SK-N-SH (cell line): Measurements from ENCODE around the gene LONRF3. TPM values are rescaled to one million over a fixed set of nuclear protein-coding genes. Genes with fewer than 3 reads are reported as not detected.

Experiments used
- CTCF ChIA-PET: fragments of 300-600, 350-600 bp; formaldehyde crosslinking; extraction: SDS; loops from one replicate; lab custom pipeline; 2021; lab: Yijun Ruan, JAX
- POLR2A ChIA-PET: fragments of 350-600 bp; sonication (Branson Sonifier 250); formaldehyde crosslinking; extraction: SDS; loops from one replicate; lab custom pipeline; 2020; ENCODE audit warnings: antibody characterized with exemption, inconsistent platforms; lab: Yijun Ruan, JAX
- DNase-seq: peaks from one replicate; pipeline ENCODE4 v3.0.0; 2012
- H2AFZ ChIP-seq: fragments of 200-600 bp; sonication (generic); 2 replicates; pipeline ENCODE4 v1.8.1; 2016; ENCODE audit warnings: antibody characterized with exemption, mild to moderate bottlenecking, low read depth
- H3F3A ChIP-seq: fragments of 200-600 bp; sonication (generic); replicated peaks from 2 replicates; pipeline ENCODE3; 2016; ENCODE audit warnings: antibody characterized with exemption, mild to moderate bottlenecking; ENCODE audit not compliant: insufficient read depth
- H3K27ac ChIP-seq, 2 experiments: fragments of 200-500 bp in 1 of 2; fragments of 200-600 bp in 1 of 2; sonication (Bioruptor generic) in 1 of 2; sonication (generic), shearing (Covaris generic) in 1 of 2; 2 replicates each; pipeline versions ENCODE4 v1.5.1 to v1.6.1; 2014 to 2016; ENCODE audit warnings: low read depth in 2 of 2, inconsistent platforms in 1 of 2, low read length in 1 of 2, mild to moderate bottlenecking in 1 of 2, mixed read lengths in 1 of 2
- H3K27me3 ChIP-seq: fragments of 200-600 bp; sonication (generic), shearing (Covaris generic); 2 replicates; pipeline ENCODE4 v1.6.1; 2016; ENCODE audit warnings: mixed run types; ENCODE audit not compliant: insufficient read depth
- H3K36me3 ChIP-seq, 2 experiments: fragments of 200-500 bp in 1 of 2; fragments of 200-600 bp in 1 of 2; sonication (Bioruptor generic) in 1 of 2; sonication (generic) in 1 of 2; replicated peaks in 1 of 2; 2 replicates each; pipeline versions ENCODE3 to v1.5.1; 2014 to 2016; ENCODE audit warnings: low read length in 1 of 2, mild to moderate bottlenecking in 1 of 2; ENCODE audit not compliant: insufficient read depth in 2 of 2, control insufficient read depth in 1 of 2
- H3K4me1 ChIP-seq, 2 experiments: fragments of 200-500 bp in 1 of 2; fragments of 200-600 bp in 1 of 2; sonication (Bioruptor generic) in 1 of 2; sonication (generic), shearing (Covaris generic) in 1 of 2; 2 replicates each; pipeline versions ENCODE4 v1.5.1 to v1.6.1; 2014 to 2016; ENCODE audit warnings: low read depth in 1 of 2, low read length in 1 of 2, mixed run types in 1 of 2; ENCODE audit not compliant: insufficient read depth in 2 of 2, control insufficient read depth in 1 of 2
- H3K4me2 ChIP-seq: fragments of 200-600 bp; sonication (generic), shearing (Covaris generic); 2 replicates; pipeline ENCODE4 v1.6.1; 2017; ENCODE audit warnings: mixed run types
- H3K4me3 ChIP-seq, 2 experiments: fragments of 200-500 bp in 1 of 2; fragments of 200-600 bp in 1 of 2; sonication (Bioruptor generic) in 1 of 2; sonication (generic), shearing (Covaris generic) in 1 of 2; 2 replicates each; pipeline versions ENCODE4 v1.5.1 to v1.8.1; 2014 to 2016; ENCODE audit warnings: low read depth in 2 of 2, inconsistent platforms in 1 of 2, low read length in 1 of 2, mild to moderate bottlenecking in 1 of 2, mixed read lengths in 1 of 2, moderate library complexity in 1 of 2
- H3K79me2 ChIP-seq: fragments of 200-600 bp; sonication (generic); 2 replicates; pipeline ENCODE4 v1.8.1; 2017; ENCODE audit warnings: mild to moderate bottlenecking; ENCODE audit not compliant: insufficient read depth
- H3K9ac ChIP-seq: fragments of 200-600 bp; sonication (generic); 2 replicates; pipeline ENCODE4 v1.6.1; 2017; ENCODE audit warnings: mixed run types
- H3K9me2 ChIP-seq: fragments of 200-600 bp; sonication (generic); 2 replicates; pipeline ENCODE4 v1.6.1; 2017; ENCODE audit warnings: mixed run types
- H3K9me3 ChIP-seq: fragments of 200-600 bp; sonication (generic); 2 replicates; pipeline ENCODE4 v1.6.1; 2017; ENCODE audit warnings: mixed run types, mild to moderate bottlenecking, moderate library complexity
- H4K20me1 ChIP-seq: fragments of 200-600 bp; sonication (generic); 2 replicates; pipeline ENCODE4 v1.6.1; 2017; ENCODE audit warnings: mild to moderate bottlenecking, mixed run types; ENCODE audit not compliant: insufficient read depth
- CHD2 ChIP-seq: fragments of 150-350 bp; IDR thresholded peaks from 2 replicates; pipeline ENCODE4 v1.6.1; 2018; ENCODE audit warnings: low read length; ENCODE audit not compliant: partially characterized antibody
- ELF1 ChIP-seq: IDR thresholded peaks from 2 replicates; pipeline ENCODE4 v1.4.0; 2012
- EP300 ChIP-seq, 2 experiments: IDR thresholded peaks; 2 replicates each; pipeline versions ENCODE4 v1.4.0 to v1.6.1; 2012; ENCODE audit warnings: borderline replicate concordance in 1 of 2, low read depth in 1 of 2, low read length in 1 of 2
- EZH2phosphoT487 ChIP-seq: fragments of 200-600 bp; sonication (generic); IDR thresholded peaks from 2 replicates; pipeline ENCODE4 v1.6.1; 2017; ENCODE audit warnings: low read depth, mixed run types, mild to moderate bottlenecking, antibody characterized with exemption, moderate library complexity, borderline replicate concordance
- FOXM1 ChIP-seq: IDR thresholded peaks from 2 replicates; pipeline ENCODE4 v1.4.0; 2012; ENCODE audit warnings: low read depth, mild to moderate bottlenecking
- GABPA ChIP-seq: IDR thresholded peaks from 2 replicates; pipeline ENCODE4 v1.4.0; 2012; ENCODE audit warnings: low read depth, mild to moderate bottlenecking
- GATA2 ChIP-seq: sonication (generic); formaldehyde crosslinking; IDR thresholded peaks from 2 replicates; pipeline ENCODE4 v1.5.0; 2020; ENCODE audit warnings: mild to moderate bottlenecking, missing genetic modification reagents
- MEF2A ChIP-seq: IDR thresholded peaks from 2 replicates; pipeline ENCODE4 v1.4.0; 2012; ENCODE audit warnings: low read depth, borderline replicate concordance
- NRF1 ChIP-seq: IDR thresholded peaks from 2 replicates; pipeline ENCODE4 v1.6.1; 2012; ENCODE audit warnings: low read depth, mild to moderate bottlenecking, low read length
- POLR2AphosphoS5 ChIP-seq: IDR thresholded peaks from 2 replicates; pipeline ENCODE4 v1.6.1; 2012; ENCODE audit warnings: low read depth, low read length
- RAD21 ChIP-seq: IDR thresholded peaks from 2 replicates; pipeline ENCODE4 v1.6.1; 2012; ENCODE audit warnings: mild to moderate bottlenecking, low read length
- RCOR1 ChIP-seq: fragments of 150-350 bp; IDR thresholded peaks from 2 replicates; pipeline ENCODE4 v1.6.1; 2017; ENCODE audit warnings: antibody characterized with exemption, low read length
- RFX5 ChIP-seq: IDR thresholded peaks from 2 replicates; pipeline ENCODE4 v1.6.1; 2012; ENCODE audit warnings: mild to moderate bottlenecking, improper control_type of control experiment, low read length
- RXRA ChIP-seq: IDR thresholded peaks from 2 replicates; pipeline ENCODE4 v1.4.0; 2012; ENCODE audit warnings: low read depth, mild to moderate bottlenecking, borderline replicate concordance
- SIN3A ChIP-seq: IDR thresholded peaks from 2 replicates; pipeline ENCODE4 v1.6.1; 2012; ENCODE audit warnings: low read depth, mild to moderate bottlenecking, low read length, moderate library complexity, borderline replicate concordance
- SMC3 ChIP-seq: IDR thresholded peaks from 2 replicates; pipeline ENCODE4 v1.6.1; 2012; ENCODE audit warnings: low read depth, low read length, improper control_type of control experiment
- TAF1 ChIP-seq: IDR thresholded peaks from 2 replicates; pipeline ENCODE4 v1.6.1; 2012; ENCODE audit warnings: low read depth, mild to moderate bottlenecking, low read length, moderate library complexity, borderline replicate concordance
- TCF12 ChIP-seq: IDR thresholded peaks from 2 replicates; pipeline ENCODE4 v1.4.0; 2012
- TEAD4 ChIP-seq: IDR thresholded peaks from 2 replicates; pipeline ENCODE4 v1.4.0; 2012; ENCODE audit warnings: mild to moderate bottlenecking, borderline replicate concordance; ENCODE audit not compliant: insufficient read depth
- YY1 ChIP-seq: IDR thresholded peaks from 2 replicates; pipeline ENCODE4 v1.4.0; 2012; ENCODE audit warnings: low read depth, mild to moderate bottlenecking
- WGBS: methylation state at CpG from one replicate; pipeline ENCODE4 v1.1.6; 2017; ENCODE audit warnings: low lambda C conversion rate; 5-methylcytosine and 5-hydroxymethylcytosine counted together
- polyA plus RNA-seq, 3 experiments: library from polyadenylated mRNA; depleted of rRNA; stranded (reverse); fragments of >200 nt; gene quantifications; 2 replicates each; pipeline ENCODE4 v1.2.3, GENCODE V29; 2012
- TF ChIP-seq, protein P1 (sequence below): IDR thresholded peaks from 2 replicates; pipeline ENCODE4 v1.4.0; 2012; ENCODE audit warnings: low read depth
- TF ChIP-seq, protein P2 (sequence below): IDR thresholded peaks from 2 replicates; pipeline ENCODE4 v1.4.0; 2012; ENCODE audit warnings: low read depth, borderline replicate concordance
- TF ChIP-seq, protein P3 (sequence below): fragments of 150-350 bp; IDR thresholded peaks from 2 replicates; pipeline ENCODE4 v1.6.1; 2016; ENCODE audit warnings: mild to moderate bottlenecking, low read depth, low read length
- TF ChIP-seq, protein P4 (sequence below): fragments of 200-600 bp; sonication (generic); IDR thresholded peaks from 2 replicates; pipeline ENCODE4 v1.6.1; 2017; ENCODE audit warnings: antibody characterized with exemption, mild to moderate bottlenecking, moderate library complexity
- TF ChIP-seq, protein P5 (sequence below): IDR thresholded peaks from 2 replicates; pipeline ENCODE4 v1.4.0; 2012; ENCODE audit warnings: low read depth, borderline replicate concordance
- TF ChIP-seq, protein P6 (sequence below): fragments of 150-350 bp; IDR thresholded peaks from 2 replicates; pipeline ENCODE4 v1.6.1; 2017; ENCODE audit warnings: antibody characterized with exemption, low read length, low read depth, borderline replicate concordance

Gene LONRF3
- polyA plus RNA-seq, 1 of the 3 experiments (the other 2 are of a cell fraction): 0.07 TPM

DNA sequence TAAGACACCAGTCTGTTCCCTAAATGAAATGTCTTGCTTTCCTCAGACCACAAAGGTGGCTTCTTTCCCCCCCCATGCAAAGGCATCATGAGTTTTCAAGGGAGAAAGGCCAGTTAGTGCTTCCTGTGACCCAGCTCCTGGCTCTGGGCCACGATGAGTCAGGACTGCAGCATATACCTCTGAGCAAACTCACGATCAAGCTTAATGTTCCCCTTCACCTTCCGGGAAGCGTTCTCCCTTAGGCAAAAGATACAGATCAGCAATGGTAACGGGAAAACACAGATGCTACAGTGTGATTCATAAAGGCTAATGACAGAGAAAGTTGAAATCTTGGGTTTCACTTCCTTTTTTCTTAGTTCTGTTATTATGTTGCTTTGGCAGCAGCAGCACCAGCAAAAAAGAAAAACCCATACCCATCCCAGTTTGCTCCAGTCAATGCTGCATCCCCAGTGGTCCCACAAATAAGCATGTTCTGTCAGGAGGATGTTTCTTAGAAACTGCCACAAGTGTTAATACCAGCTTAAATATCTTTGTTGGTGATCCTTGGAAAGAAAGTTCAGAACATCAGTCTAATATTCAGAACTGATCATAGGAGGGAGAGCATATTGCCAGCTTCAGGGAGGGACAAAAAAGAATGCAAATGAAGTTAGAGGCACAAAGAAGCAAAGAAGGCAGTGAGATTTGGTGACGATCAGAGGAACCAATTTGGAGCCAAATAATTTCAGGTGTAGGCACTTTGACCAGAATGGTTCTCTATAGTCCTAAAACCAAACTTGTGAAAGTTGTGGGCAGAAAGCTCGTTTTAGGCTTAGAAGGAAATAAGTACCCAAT is 41.2 kb downstream of the LONRF3 start:
- H3K27me3 ChIP-seq: no peaks in the 10 kb centered on the region
- no peaks in the 10 kb centered on the region for H4K20me1 ChIP-seq
- H2AFZ ChIP-seq: no peak overlapping the region
- CTCF ChIA-PET: interaction anchor here (1.2 to 3.9 kb wide), 3 partner anchors 9 to 15 kb away, joined by 3 to 23 read pairs (median 3); no protein-coding TSS in a partner anchor
- H3K36me3 ChIP-seq: no peaks in the 10 kb centered on the region
- H3K9me2 ChIP-seq: no peaks in the 10 kb centered on the region
- H3K4me3 ChIP-seq: no peak overlapping the region
- H3K79me2 ChIP-seq: no peaks in the 10 kb centered on the region
- POLR2A ChIA-PET: no interaction called here
- 9% methylated on average over 7 of the region's 7 CpGs for WGBS
- peak overlapping the region in 1 of 2 experiments; percentile 79; a peak in 2 of 4 replicates for H3K27ac ChIP-seq
- no peaks in the 10 kb centered on the region for H3K4me1 ChIP-seq
- 0 out of 2 replicates have a peak overlapping the region, but pooled peaks have one; percentile 26 for H3K4me2 ChIP-seq
- 0 out of 2 replicates have a peak overlapping the region, but pooled peaks have one; percentile 25 for H3K9ac ChIP-seq
- no peak for DNase-seq
- H3F3A ChIP-seq: no peaks in the 10 kb centered on the region
- no peaks in the 10 kb centered on the region for H3K9me3 ChIP-seq
- no peak for TF ChIP-seq YY1
- no peak for TF ChIP-seq TEAD4
- TF ChIP-seq RAD21: no peak
- no peak for TF ChIP-seq NRF1
- 0 out of 2 replicates have a peak, but pooled peaks have one; percentile 39 for TF ChIP-seq ELF1
- no peak for TF ChIP-seq GATA2 (CRISPR knock-in tag)
- TF ChIP-seq, protein P1, sequence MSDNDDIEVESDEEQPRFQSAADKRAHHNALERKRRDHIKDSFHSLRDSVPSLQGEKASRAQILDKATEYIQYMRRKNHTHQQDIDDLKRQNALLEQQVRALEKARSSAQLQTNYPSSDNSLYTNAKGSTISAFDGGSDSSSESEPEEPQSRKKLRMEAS: peak; percentile 64
- TF ChIP-seq RCOR1: no peak
- TF ChIP-seq TAF1: no peak
- TF ChIP-seq EZH2phosphoT487: no peak
- TF ChIP-seq, protein P2, sequence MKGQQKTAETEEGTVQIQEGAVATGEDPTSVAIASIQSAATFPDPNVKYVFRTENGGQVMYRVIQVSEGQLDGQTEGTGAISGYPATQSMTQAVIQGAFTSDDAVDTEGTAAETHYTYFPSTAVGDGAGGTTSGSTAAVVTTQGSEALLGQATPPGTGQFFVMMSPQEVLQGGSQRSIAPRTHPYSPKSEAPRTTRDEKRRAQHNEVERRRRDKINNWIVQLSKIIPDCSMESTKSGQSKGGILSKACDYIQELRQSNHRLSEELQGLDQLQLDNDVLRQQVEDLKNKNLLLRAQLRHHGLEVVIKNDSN: no peak
- TF ChIP-seq FOXM1: 0 out of 2 replicates have a peak, but pooled peaks have one; percentile 26
- no peak for TF ChIP-seq CHD2
- TF ChIP-seq SMC3: no peak
- peak; percentile 71 for TF ChIP-seq TCF12
- TF ChIP-seq GABPA: no peak
- TF ChIP-seq, protein P3, sequence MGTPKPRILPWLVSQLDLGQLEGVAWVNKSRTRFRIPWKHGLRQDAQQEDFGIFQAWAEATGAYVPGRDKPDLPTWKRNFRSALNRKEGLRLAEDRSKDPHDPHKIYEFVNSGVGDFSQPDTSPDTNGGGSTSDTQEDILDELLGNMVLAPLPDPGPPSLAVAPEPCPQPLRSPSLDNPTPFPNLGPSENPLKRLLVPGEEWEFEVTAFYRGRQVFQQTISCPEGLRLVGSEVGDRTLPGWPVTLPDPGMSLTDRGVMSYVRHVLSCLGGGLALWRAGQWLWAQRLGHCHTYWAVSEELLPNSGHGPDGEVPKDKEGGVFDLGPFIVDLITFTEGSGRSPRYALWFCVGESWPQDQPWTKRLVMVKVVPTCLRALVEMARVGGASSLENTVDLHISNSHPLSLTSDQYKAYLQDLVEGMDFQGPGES: no peak
- TF ChIP-seq, protein P4, sequence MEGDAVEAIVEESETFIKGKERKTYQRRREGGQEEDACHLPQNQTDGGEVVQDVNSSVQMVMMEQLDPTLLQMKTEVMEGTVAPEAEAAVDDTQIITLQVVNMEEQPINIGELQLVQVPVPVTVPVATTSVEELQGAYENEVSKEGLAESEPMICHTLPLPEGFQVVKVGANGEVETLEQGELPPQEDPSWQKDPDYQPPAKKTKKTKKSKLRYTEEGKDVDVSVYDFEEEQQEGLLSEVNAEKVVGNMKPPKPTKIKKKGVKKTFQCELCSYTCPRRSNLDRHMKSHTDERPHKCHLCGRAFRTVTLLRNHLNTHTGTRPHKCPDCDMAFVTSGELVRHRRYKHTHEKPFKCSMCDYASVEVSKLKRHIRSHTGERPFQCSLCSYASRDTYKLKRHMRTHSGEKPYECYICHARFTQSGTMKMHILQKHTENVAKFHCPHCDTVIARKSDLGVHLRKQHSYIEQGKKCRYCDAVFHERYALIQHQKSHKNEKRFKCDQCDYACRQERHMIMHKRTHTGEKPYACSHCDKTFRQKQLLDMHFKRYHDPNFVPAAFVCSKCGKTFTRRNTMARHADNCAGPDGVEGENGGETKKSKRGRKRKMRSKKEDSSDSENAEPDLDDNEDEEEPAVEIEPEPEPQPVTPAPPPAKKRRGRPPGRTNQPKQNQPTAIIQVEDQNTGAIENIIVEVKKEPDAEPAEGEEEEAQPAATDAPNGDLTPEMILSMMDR: no peak
- peak; percentile 37; the same call in 1 of the 2 replicates for TF ChIP-seq POLR2AphosphoS5
- peak; percentile 73; the same call in 1 of the 2 replicates for TF ChIP-seq RXRA
- TF ChIP-seq, protein P5, sequence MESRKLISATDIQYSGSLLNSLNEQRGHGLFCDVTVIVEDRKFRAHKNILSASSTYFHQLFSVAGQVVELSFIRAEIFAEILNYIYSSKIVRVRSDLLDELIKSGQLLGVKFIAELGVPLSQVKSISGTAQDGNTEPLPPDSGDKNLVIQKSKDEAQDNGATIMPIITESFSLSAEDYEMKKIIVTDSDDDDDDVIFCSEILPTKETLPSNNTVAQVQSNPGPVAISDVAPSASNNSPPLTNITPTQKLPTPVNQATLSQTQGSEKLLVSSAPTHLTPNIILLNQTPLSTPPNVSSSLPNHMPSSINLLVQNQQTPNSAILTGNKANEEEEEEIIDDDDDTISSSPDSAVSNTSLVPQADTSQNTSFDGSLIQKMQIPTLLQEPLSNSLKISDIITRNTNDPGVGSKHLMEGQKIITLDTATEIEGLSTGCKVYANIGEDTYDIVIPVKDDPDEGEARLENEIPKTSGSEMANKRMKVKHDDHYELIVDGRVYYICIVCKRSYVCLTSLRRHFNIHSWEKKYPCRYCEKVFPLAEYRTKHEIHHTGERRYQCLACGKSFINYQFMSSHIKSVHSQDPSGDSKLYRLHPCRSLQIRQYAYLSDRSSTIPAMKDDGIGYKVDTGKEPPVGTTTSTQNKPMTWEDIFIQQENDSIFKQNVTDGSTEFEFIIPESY: no peak
- TF ChIP-seq SIN3A: peak; percentile 62; the same call in 1 of the 2 replicates
- TF ChIP-seq RFX5: no peak
- no peak for TF ChIP-seq MEF2A
- TF ChIP-seq, protein P6, sequence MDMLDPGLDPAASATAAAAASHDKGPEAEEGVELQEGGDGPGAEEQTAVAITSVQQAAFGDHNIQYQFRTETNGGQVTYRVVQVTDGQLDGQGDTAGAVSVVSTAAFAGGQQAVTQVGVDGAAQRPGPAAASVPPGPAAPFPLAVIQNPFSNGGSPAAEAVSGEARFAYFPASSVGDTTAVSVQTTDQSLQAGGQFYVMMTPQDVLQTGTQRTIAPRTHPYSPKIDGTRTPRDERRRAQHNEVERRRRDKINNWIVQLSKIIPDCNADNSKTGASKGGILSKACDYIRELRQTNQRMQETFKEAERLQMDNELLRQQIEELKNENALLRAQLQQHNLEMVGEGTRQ: no peak
- TF ChIP-seq EP300 (IDR thresholded peaks at IDR 0.05; ENCODE audit: borderline replicate concordance in 1 of 2, low read depth in 1 of 2, low read length in 1 of 2): peak in 1 of 2 experiments; percentile 74; a peak in 2 of 4 replicates
